Measurements from ENCODE around the gene PLD5.

DNA sequence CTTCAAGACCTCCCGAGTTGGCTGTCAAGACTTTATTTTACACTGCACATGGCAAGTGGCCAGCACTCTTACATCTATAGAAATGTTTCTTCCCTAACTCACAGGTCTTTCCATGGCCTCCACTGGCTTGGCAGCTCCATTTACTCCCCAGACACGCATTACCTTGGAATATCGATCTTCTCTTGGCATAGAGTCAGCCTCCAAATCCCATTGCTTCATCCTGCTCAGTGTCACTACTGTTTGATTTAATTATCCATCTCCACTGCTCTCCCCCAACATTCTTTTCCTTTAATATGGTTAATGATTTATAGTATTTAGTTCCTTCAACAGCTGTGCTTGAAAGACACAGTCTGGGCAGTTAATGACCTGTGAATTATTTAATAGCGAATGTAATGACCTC is 284.4 kb downstream of the PLD5 start:
- no peak for TF ChIP-seq ZBTB7A (IDR thresholded peaks at IDR 0.05; ENCODE audit: low read depth)
- TF ChIP-seq, protein P1, sequence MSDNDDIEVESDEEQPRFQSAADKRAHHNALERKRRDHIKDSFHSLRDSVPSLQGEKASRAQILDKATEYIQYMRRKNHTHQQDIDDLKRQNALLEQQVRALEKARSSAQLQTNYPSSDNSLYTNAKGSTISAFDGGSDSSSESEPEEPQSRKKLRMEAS (IDR thresholded peaks at IDR 0.05): no peak
- TF ChIP-seq REST (IDR thresholded peaks at IDR 0.05; ENCODE audit: low read depth): no peak
- no peak for TF ChIP-seq TAF1 (IDR thresholded peaks at IDR 0.05; ENCODE audit: low read depth)
- TF ChIP-seq YY1 (IDR thresholded peaks at IDR 0.05; ENCODE audit: low read depth): no peak
